H9 (cell line): ENCODE results near the gene CALM1. TPM values are rescaled to one million over a fixed set of nuclear protein-coding genes. Genes with fewer than 3 reads are reported as not detected.

ENCODE experiments used
- DNase-seq: peaks from one replicate; pipeline ENCODE4 v3.0.0-alpha.2; 2017
- H2AFZ ChIP-seq: one replicate; pipeline ENCODE4 v1.6.1; 2013; ENCODE audit warnings: mild to moderate bottlenecking, low read length, control low read depth, moderate library complexity
- H2AK5ac ChIP-seq: 2 replicates; pipeline ENCODE4 v1.6.1; 2013; ENCODE audit warnings: low read length, control low read depth, mixed read lengths; ENCODE audit not compliant: insufficient read length
- H2BK120ac ChIP-seq: one replicate; pipeline ENCODE4 v1.6.1; 2013; ENCODE audit warnings: low read depth, mild to moderate bottlenecking, low read length, control low read depth, inconsistent platforms; ENCODE audit not compliant: poor library complexity, severe bottlenecking
- H2BK12ac ChIP-seq: 2 replicates; pipeline ENCODE4 v1.6.1; 2013; ENCODE audit warnings: low read length, control low read depth, mixed read lengths, low read depth; ENCODE audit not compliant: insufficient read length
- H2BK15ac ChIP-seq: 2 replicates; pipeline ENCODE4 v1.6.1; 2013; ENCODE audit warnings: low read depth, low read length, control low read depth
- H2BK20ac ChIP-seq: one replicate; pipeline ENCODE4 v1.6.1; 2013; ENCODE audit warnings: low read depth, mild to moderate bottlenecking, low read length, control low read depth, inconsistent platforms; ENCODE audit not compliant: poor library complexity, severe bottlenecking
- H2BK5ac ChIP-seq: 2 replicates; pipeline ENCODE4 v1.6.1; 2013; ENCODE audit warnings: low read length, control low read depth, mixed read lengths; ENCODE audit not compliant: insufficient read length
- H3K14ac ChIP-seq: 2 replicates; pipeline ENCODE4 v1.6.1; 2013; ENCODE audit warnings: low read length, control low read depth; ENCODE audit not compliant: insufficient read depth
- H3K18ac ChIP-seq: 2 replicates; pipeline ENCODE4 v1.6.1; 2013; ENCODE audit warnings: low read depth, mild to moderate bottlenecking, mixed read lengths, low read length, control low read depth; ENCODE audit not compliant: insufficient read length
- H3K23ac ChIP-seq: 2 replicates; pipeline ENCODE4 v1.6.1; 2013; ENCODE audit warnings: low read length, control low read depth, mixed read lengths, low read depth; ENCODE audit not compliant: insufficient read length
- H3K23me2 ChIP-seq: 2 replicates; pipeline ENCODE4 v1.6.1; 2013; ENCODE audit warnings: low read depth, mild to moderate bottlenecking, mixed read lengths, low read length, control low read depth; ENCODE audit not compliant: insufficient read length, poor library complexity, severe bottlenecking
- H3K27ac ChIP-seq: 2 replicates; pipeline ENCODE4 v1.5.1; 2013; ENCODE audit warnings: low read length, control low read depth, mixed read lengths, low read depth; ENCODE audit not compliant: insufficient read length
- H3K27me3 ChIP-seq: 2 replicates; pipeline ENCODE4 v1.6.1; 2013; ENCODE audit warnings: low read length, control low read depth, inconsistent platforms; ENCODE audit not compliant: insufficient read depth
- H3K4ac ChIP-seq: 2 replicates; pipeline ENCODE4 v1.6.1; 2013; ENCODE audit warnings: low read depth, mild to moderate bottlenecking, control low read depth, inconsistent platforms, low read length, moderate library complexity
- H3K4me1 ChIP-seq: 2 replicates; pipeline ENCODE4 v1.6.1; 2013; ENCODE audit warnings: low read length, control low read depth, inconsistent platforms; ENCODE audit not compliant: insufficient read depth
- H3K4me2 ChIP-seq: 2 replicates; pipeline ENCODE4 v1.6.1; 2013; ENCODE audit warnings: low read length, control low read depth, mixed read lengths; ENCODE audit not compliant: insufficient read length, insufficient read depth
- H3K56ac ChIP-seq: 2 replicates; pipeline ENCODE4 v1.6.1; 2013; ENCODE audit warnings: low read depth, mild to moderate bottlenecking, mixed read lengths, low read length, control low read depth; ENCODE audit not compliant: insufficient read length
- H3K79me1 ChIP-seq: 2 replicates; pipeline ENCODE4 v1.6.1; 2013; ENCODE audit warnings: low read depth, mild to moderate bottlenecking, moderate library complexity, low read length, control low read depth, inconsistent platforms; ENCODE audit not compliant: insufficient read depth, poor library complexity, severe bottlenecking
- H3K79me2 ChIP-seq: 2 replicates; pipeline ENCODE4 v1.6.1; 2013; ENCODE audit warnings: low read length, control low read depth, inconsistent platforms; ENCODE audit not compliant: insufficient read depth
- H3K9ac ChIP-seq: 2 replicates; pipeline ENCODE4 v1.6.1; 2013; ENCODE audit warnings: low read length, control low read depth, mixed read lengths; ENCODE audit not compliant: insufficient read length; ENCODE audit errors: extremely low read depth
- H3K9me3 ChIP-seq: one replicate; pipeline ENCODE4 v1.6.1; 2013; ENCODE audit warnings: low read depth, low read length, inconsistent platforms; ENCODE audit not compliant: control insufficient read depth
- H3T11ph ChIP-seq: one replicate; pipeline ENCODE4 v1.6.1; 2013; ENCODE audit warnings: mild to moderate bottlenecking, low read length, control low read depth, inconsistent platforms
- H4K20me1 ChIP-seq: one replicate; pipeline ENCODE4 v1.6.1; 2013; ENCODE audit not compliant: control insufficient read depth, insufficient read length, insufficient read depth
- H4K5ac ChIP-seq: 2 replicates; pipeline ENCODE4 v1.6.1; 2013; ENCODE audit warnings: low read depth, mild to moderate bottlenecking, mixed read lengths, low read length, control low read depth; ENCODE audit not compliant: insufficient read length
- H4K8ac ChIP-seq: replicated peaks from 2 replicates; pipeline ENCODE4 v1.6.1; 2013; ENCODE audit warnings: low read length, control low read depth, mixed read lengths, low read depth; ENCODE audit not compliant: insufficient read length
- H4K91ac ChIP-seq: 2 replicates; pipeline ENCODE4 v1.6.1; 2013; ENCODE audit warnings: low read depth, mild to moderate bottlenecking, moderate library complexity, mixed read lengths, low read length, control low read depth; ENCODE audit not compliant: insufficient read length
- H3K27ac Mint-ChIP-seq, 3 experiments: 2 replicates in 2 of 3; 3 replicates in 1 of 3; pipeline ENCODE4 v1.8.0; 2020 to 2021; ENCODE audit warnings: mixed read lengths in 3 of 3, mild to moderate bottlenecking in 1 of 3, moderate library complexity in 1 of 3
- H3K27me3 Mint-ChIP-seq: 2 replicates; pipeline ENCODE4 v1.8.0; 2021; ENCODE audit warnings: low read depth, mild to moderate bottlenecking, moderate library complexity, mixed read lengths
- H3K36me3 Mint-ChIP-seq, 3 experiments: 2 replicates in 2 of 3; 3 replicates in 1 of 3; pipeline ENCODE4 v1.8.0; 2020 to 2021; ENCODE audit warnings: low read depth in 3 of 3, mixed read lengths in 3 of 3; ENCODE audit not compliant: insufficient read depth in 1 of 3
- H3K4me1 Mint-ChIP-seq, 2 experiments: 2 replicates each; pipeline ENCODE4 v1.8.0; 2020; ENCODE audit warnings: mixed read lengths in 2 of 2
- H3K4me3 Mint-ChIP-seq, 2 experiments: 2 replicates in 1 of 2; 3 replicates in 1 of 2; pipeline ENCODE4 v1.8.0; 2020 to 2021; ENCODE audit warnings: mild to moderate bottlenecking in 2 of 2, mixed read lengths in 2 of 2, moderate library complexity in 1 of 2
- H3K9me3 Mint-ChIP-seq, 2 experiments: 2 replicates in 1 of 2; 3 replicates in 1 of 2; pipeline ENCODE4 v1.8.0; 2020; ENCODE audit warnings: mild to moderate bottlenecking in 2 of 2, mixed read lengths in 2 of 2, moderate library complexity in 1 of 2
- WGBS: extraction: QIAGEN DNeasy Blood & Tissue Kit; methylation state at CpG from one replicate; pipeline ENCODE4 v1.1.7; 2013; ENCODE audit warnings: missing lambda C conversion rate, low lambda C conversion rate, mixed read lengths; ENCODE audit not compliant: insufficient read length; ENCODE audit errors: extremely low coverage; 5-methylcytosine and 5-hydroxymethylcytosine counted together
- total RNA-seq: library from RNA; stranded (reverse); gene quantifications from 2 replicates; pipeline ENCODE4 v1.2.1, GENCODE V29; 2021
- TF ChIP-seq, protein P1 (sequence below): fragments of 200-600 bp; sonication (generic); conservative IDR thresholded peaks from 3 replicates; pipeline ENCODE4 v1.8.0; 2021; ENCODE audit warnings: antibody characterized with exemption, mild to moderate bottlenecking

Gene CALM1
- total RNA-seq, 1 experiment from 2014 or later: 354 TPM

GRCh38 chr14:90443161-90444076 is 46.6 kb downstream of the CALM1 start:
- peaks cover 5% of the 10 kb centered on the region for H3K9me3 ChIP-seq

More at GRCh38 chr14:90443161-90444076, 46.6 kb downstream of the CALM1 start:
- no peaks in the 10 kb centered on the region for H3K79me1 ChIP-seq
- Mint-ChIP-seq H3K27ac (peak overlapping the region; percentile 44 to 89 (median 63); a peak in 5 of 7 replicates), H3K4me1 (peaks cover 42 to 56% of the 10 kb centered on the region in 2 experiments), H3K4me3 (no peak overlapping the region), H3K36me3 (0 out of 7 replicates have a peak, but pooled peaks cover 0 to 2% (median 0%) of the 10 kb centered on the region in 3 experiments), H3K9me3 (peaks cover 4 to 7% of the 10 kb centered on the region in 2 experiments), H3K27me3 (no peaks in the 10 kb centered on the region)
- H3K14ac ChIP-seq: no peak overlapping the region; the same call in 1 of the 2 replicates
- H4K20me1 ChIP-seq: no peaks in the 10 kb centered on the region
- no peak overlapping the region for H3K56ac ChIP-seq
- no peak overlapping the region for H3K23ac ChIP-seq
- WGBS: no CpG with 5 or more reads among the region's 16 CpGs
- H3K4me2 ChIP-seq: no peak overlapping the region
- peaks cover 6% of the 10 kb centered on the region; the same call in 1 of the 2 replicates for H3K4me1 ChIP-seq
- no peak overlapping the region for H3T11ph ChIP-seq
- no peak overlapping the region for H3K4ac ChIP-seq
- TF ChIP-seq, protein P1, sequence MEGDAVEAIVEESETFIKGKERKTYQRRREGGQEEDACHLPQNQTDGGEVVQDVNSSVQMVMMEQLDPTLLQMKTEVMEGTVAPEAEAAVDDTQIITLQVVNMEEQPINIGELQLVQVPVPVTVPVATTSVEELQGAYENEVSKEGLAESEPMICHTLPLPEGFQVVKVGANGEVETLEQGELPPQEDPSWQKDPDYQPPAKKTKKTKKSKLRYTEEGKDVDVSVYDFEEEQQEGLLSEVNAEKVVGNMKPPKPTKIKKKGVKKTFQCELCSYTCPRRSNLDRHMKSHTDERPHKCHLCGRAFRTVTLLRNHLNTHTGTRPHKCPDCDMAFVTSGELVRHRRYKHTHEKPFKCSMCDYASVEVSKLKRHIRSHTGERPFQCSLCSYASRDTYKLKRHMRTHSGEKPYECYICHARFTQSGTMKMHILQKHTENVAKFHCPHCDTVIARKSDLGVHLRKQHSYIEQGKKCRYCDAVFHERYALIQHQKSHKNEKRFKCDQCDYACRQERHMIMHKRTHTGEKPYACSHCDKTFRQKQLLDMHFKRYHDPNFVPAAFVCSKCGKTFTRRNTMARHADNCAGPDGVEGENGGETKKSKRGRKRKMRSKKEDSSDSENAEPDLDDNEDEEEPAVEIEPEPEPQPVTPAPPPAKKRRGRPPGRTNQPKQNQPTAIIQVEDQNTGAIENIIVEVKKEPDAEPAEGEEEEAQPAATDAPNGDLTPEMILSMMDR: no peak
- H2BK20ac ChIP-seq: no peak overlapping the region
- no peak overlapping the region for H4K91ac ChIP-seq
- no peak overlapping the region for H2BK15ac ChIP-seq
- H4K8ac ChIP-seq: no peak overlapping the region
- no peaks in the 10 kb centered on the region for H3K27me3 ChIP-seq
- H2BK5ac ChIP-seq: no peak overlapping the region
- DNase-seq: no peak
- no peak overlapping the region for H2BK120ac ChIP-seq
- no peak overlapping the region for H3K27ac ChIP-seq
- H3K79me2 ChIP-seq: no peaks in the 10 kb centered on the region
- H2AK5ac ChIP-seq: no peak overlapping the region
- H2AFZ ChIP-seq: no peak overlapping the region
- no peaks in the 10 kb centered on the region for H3K23me2 ChIP-seq
- H2BK12ac ChIP-seq: no peak overlapping the region
- H3K9ac ChIP-seq: no peak overlapping the region
- H4K5ac ChIP-seq: no peak overlapping the region
- H3K18ac ChIP-seq: no peak overlapping the region
